ENCODE measurements around the gene SCUBE1. TPM values are rescaled to one million over a fixed set of nuclear protein-coding genes. Genes with fewer than 3 reads are reported as not detected.
A peak's percentile ranks its signal among the peaks of the same experiment; 100 is the strongest.

SCUBE1 gene
- total RNA-seq, 5 donors from 2014 or later (not counting 1 experiment from before 2014, with no cell fraction given), result 0.03 to 0.10 TPM; not detected in 3

GRCh38 chr22:43377896-43378704, 34.9 kb upstream of the SCUBE1 start:
- CTCF ChIA-PET, result interaction anchor here in 1 of 2 donors (1.0 kb wide), 1 partner anchor 105 kb away, joined by 4 read pairs; no protein-coding TSS in a partner anchor
- Histone ChIP-seq H3K9me3 (no peaks in the 10 kb centered on the region), H3K27ac (ENCODE audit: low read length) (no peak overlapping the region), H3K27me3 (replicated peaks in 1 of 2; ENCODE audit: control insufficient read depth in 2 of 2, extremely low read depth in 1 of 2, insufficient read depth in 2 of 2, low read length in 1 of 2) (peaks cover 0 to 30% of the 10 kb centered on the region in 2 experiments), H3K36me3 (ENCODE audit: control insufficient read depth in 2 of 2, extremely low read depth in 1 of 2, insufficient read depth in 1 of 2, low read length in 1 of 2) (no peaks in the 10 kb centered on the region), H3K4me3 (ENCODE audit: control insufficient read depth in 1 of 2, extremely low read depth in 1 of 2, low read length in 1 of 2) (no peak overlapping the region), H3K4me1 (ENCODE audit: control insufficient read depth in 1 of 2, extremely low read depth in 1 of 2, insufficient read depth in 2 of 2, low read length in 2 of 2) (peaks cover 0 to 28% of the 10 kb centered on the region in 2 experiments)
- DNase-seq (no peak), ATAC-seq (replicated peaks in 1 of 4) (no peak)
- peaks cover 22 to 34% (median 23%) of the 10 kb centered on the region in 3 donors for H3K4me1 Mint-ChIP-seq
- no peaks in the 10 kb centered on the region for H3K36me3 Mint-ChIP-seq
- 40% methylated on average over 2 of the region's 8 CpGs for WGBS (ENCODE audit: insufficient coverage)
- peaks cover 5 to 6% (median 6%) of the 10 kb centered on the region in 3 donors for H3K9me3 Mint-ChIP-seq
- peak overlapping the region in 1 of 3 donors; percentile 34 for H3K4me3 Mint-ChIP-seq
- no peak overlapping the region for H3K27ac Mint-ChIP-seq
- POLR2A ChIA-PET, result no interaction called here
- H3K27me3 Mint-ChIP-seq, result peaks cover 43 to 49% of the 10 kb centered on the region in 2 donors

- ATAC-seq (replicated peaks in 1 of 4), result no peak
- no peaks in the 10 kb centered on the region for H3K36me3 Mint-ChIP-seq
- H3K4me1 Mint-ChIP-seq, result peaks cover 22 to 34% (median 23%) of the 10 kb centered on the region in 3 donors
- ChIA-PET POLR2A (no interaction called here), CTCF (interaction anchor here in 1 of 2 donors (0.7 to 1.0 kb wide), 2 partner anchors 32 to 104 kb away, joined by 3 to 4 read pairs; no protein-coding TSS in a partner anchor)
- H3K4me3 Mint-ChIP-seq, result no peak overlapping the region
- Histone ChIP-seq H3K4me3 (ENCODE audit: control insufficient read depth in 1 of 2, extremely low read depth in 1 of 2, low read length in 1 of 2) (no peak overlapping the region), H3K27me3 (replicated peaks in 1 of 2; ENCODE audit: control insufficient read depth in 2 of 2, extremely low read depth in 1 of 2, insufficient read depth in 2 of 2, low read length in 1 of 2) (peaks cover 0 to 30% of the 10 kb centered on the region in 2 experiments), H3K27ac (ENCODE audit: low read length) (no peak overlapping the region), H3K36me3 (ENCODE audit: control insufficient read depth in 2 of 2, extremely low read depth in 1 of 2, insufficient read depth in 1 of 2, low read length in 1 of 2) (no peaks in the 10 kb centered on the region), H3K9me3 (no peaks in the 10 kb centered on the region), H3K4me1 (ENCODE audit: control insufficient read depth in 1 of 2, extremely low read depth in 1 of 2, insufficient read depth in 2 of 2, low read length in 2 of 2) (peaks cover 0 to 28% of the 10 kb centered on the region in 2 experiments)
- H3K9me3 Mint-ChIP-seq, result peaks cover 5 to 6% (median 6%) of the 10 kb centered on the region in 3 donors
- peak in 1 of 35 experiments; percentile 9 for DNase-seq
- WGBS (ENCODE audit: insufficient coverage), result 71% methylated on average over 7 of the region's 10 CpGs
- peaks cover 43 to 49% of the 10 kb centered on the region in 2 donors for H3K27me3 Mint-ChIP-seq
- no peak overlapping the region for H3K27ac Mint-ChIP-seq
Measured at GRCh38 chr22:43377548-43377895, 34.4 kb upstream of the SCUBE1 start.

- ATAC-seq (replicated peaks in 1 of 4) (peak; percentile 40 to 88 (median 72)), DNase-seq (peak in 28 of 35 experiments; percentile 7 to 77 (median 34))
- no peaks in the 10 kb centered on the region for H3K9me3 ChIP-seq
- peaks cover 0 to 28% of the 10 kb centered on the region in 2 experiments for H3K4me1 ChIP-seq (ENCODE audit: control insufficient read depth in 1 of 2, extremely low read depth in 1 of 2, insufficient read depth in 2 of 2, low read length in 2 of 2)
- no peak overlapping the region for H3K4me3 ChIP-seq (ENCODE audit: control insufficient read depth in 1 of 2, extremely low read depth in 1 of 2, low read length in 1 of 2)
- H3K27ac ChIP-seq (ENCODE audit: low read length), result no peak overlapping the region
- Mint-ChIP-seq H3K36me3 (no peaks in the 10 kb centered on the region), H3K27me3 (peaks cover 43 to 54% of the 10 kb centered on the region in 2 donors), H3K27ac (peak overlapping the region in 1 of 2 donors; percentile 57), H3K4me3 (no peak overlapping the region), H3K4me1 (peaks cover 22 to 34% (median 23%) of the 10 kb centered on the region in 3 donors), H3K9me3 (peaks cover 5 to 6% (median 6%) of the 10 kb centered on the region in 3 donors)
- no peaks in the 10 kb centered on the region for H3K36me3 ChIP-seq (ENCODE audit: control insufficient read depth in 2 of 2, extremely low read depth in 1 of 2, insufficient read depth in 1 of 2, low read length in 1 of 2)
- WGBS (ENCODE audit: insufficient coverage), result 16% methylated on average over 7 of the region's 15 CpGs
- POLR2A ChIA-PET, result no interaction called here
- H3K27me3 ChIP-seq (replicated peaks in 1 of 2; ENCODE audit: control insufficient read depth in 2 of 2, extremely low read depth in 1 of 2, insufficient read depth in 2 of 2, low read length in 1 of 2), result peaks cover 0 to 34% of the 10 kb centered on the region in 2 experiments
- CTCF ChIA-PET, result interaction anchor here in 1 of 2 donors (0.7 to 1.0 kb wide), 2 partner anchors 31 to 104 kb away, joined by 3 to 4 read pairs; no protein-coding TSS in a partner anchor
Measured at GRCh38 chr22:43376765-43377547, 33.8 kb upstream of the SCUBE1 start.

GRCh38 chr22:43375951-43376455, 32.8 kb upstream of the SCUBE1 start:
- Mint-ChIP-seq H3K27ac (no peak overlapping the region), H3K27me3 (peaks cover 53 to 62% of the 10 kb centered on the region in 2 donors), H3K4me1 (peaks cover 20 to 24% (median 23%) of the 10 kb centered on the region in 3 donors), H3K9me3 (peaks cover 5 to 6% (median 6%) of the 10 kb centered on the region in 3 donors), H3K36me3 (no peaks in the 10 kb centered on the region), H3K4me3 (no peak overlapping the region)
- Histone ChIP-seq H3K9me3 (no peaks in the 10 kb centered on the region), H3K27ac (ENCODE audit: low read length) (no peak overlapping the region), H3K27me3 (replicated peaks in 1 of 2; ENCODE audit: control insufficient read depth in 2 of 2, extremely low read depth in 1 of 2, insufficient read depth in 2 of 2, low read length in 1 of 2) (peaks cover 0 to 42% of the 10 kb centered on the region in 2 experiments), H3K36me3 (ENCODE audit: control insufficient read depth in 2 of 2, extremely low read depth in 1 of 2, insufficient read depth in 1 of 2, low read length in 1 of 2) (no peaks in the 10 kb centered on the region), H3K4me3 (ENCODE audit: control insufficient read depth in 1 of 2, extremely low read depth in 1 of 2, low read length in 1 of 2) (no peak overlapping the region), H3K4me1 (ENCODE audit: control insufficient read depth in 1 of 2, extremely low read depth in 1 of 2, insufficient read depth in 2 of 2, low read length in 2 of 2) (peaks cover 0 to 23% of the 10 kb centered on the region in 2 experiments)
- CTCF ChIA-PET, result interaction anchor here in 1 of 2 donors (1.1 kb wide), 1 partner anchor 12 kb away, joined by 4 read pairs; no protein-coding TSS in a partner anchor
- 57% methylated on average over 4 of the region's 4 CpGs for WGBS (ENCODE audit: insufficient coverage)
- DNase-seq (no peak), ATAC-seq (replicated peaks in 1 of 4) (no peak)
- POLR2A ChIA-PET, result no interaction called here

GRCh38 chr22:43370036-43370435, 26.9 kb upstream of the SCUBE1 start:
- H3K27me3 Mint-ChIP-seq, result peaks cover 31 to 51% of the 10 kb centered on the region in 2 donors
- CTCF ChIA-PET, result interaction anchor here in 1 of 2 donors (0.7 kb wide), 1 partner anchor 21 kb away, joined by 5 read pairs; no protein-coding TSS in a partner anchor
- no peaks in the 10 kb centered on the region for H3K4me1 ChIP-seq (ENCODE audit: control insufficient read depth in 1 of 2, extremely low read depth in 1 of 2, insufficient read depth in 2 of 2, low read length in 2 of 2)
- H3K9me3 ChIP-seq, result no peaks in the 10 kb centered on the region
- WGBS (ENCODE audit: insufficient coverage), result 40% methylated on average over 1 of the region's 9 CpGs
- no peak overlapping the region for H3K4me3 ChIP-seq (ENCODE audit: control insufficient read depth in 1 of 2, extremely low read depth in 1 of 2, low read length in 1 of 2)
- POLR2A ChIA-PET, result no interaction called here
- no peaks in the 10 kb centered on the region for H3K36me3 Mint-ChIP-seq
- no peaks in the 10 kb centered on the region for H3K4me1 Mint-ChIP-seq
- H3K4me3 Mint-ChIP-seq, result no peak overlapping the region
- peaks cover 0 to 37% of the 10 kb centered on the region in 2 experiments for H3K27me3 ChIP-seq (replicated peaks in 1 of 2; ENCODE audit: control insufficient read depth in 2 of 2, extremely low read depth in 1 of 2, insufficient read depth in 2 of 2, low read length in 1 of 2)
- no peak for DNase-seq
- H3K27ac Mint-ChIP-seq, result no peak overlapping the region
- no peak for ATAC-seq (replicated peaks in 1 of 4)
- H3K9me3 Mint-ChIP-seq, result peaks cover 5 to 6% (median 6%) of the 10 kb centered on the region in 3 donors
- no peaks in the 10 kb centered on the region for H3K36me3 ChIP-seq (ENCODE audit: control insufficient read depth in 2 of 2, extremely low read depth in 1 of 2, insufficient read depth in 1 of 2, low read length in 1 of 2)
- no peak overlapping the region for H3K27ac ChIP-seq (ENCODE audit: low read length)

Data from T-cell (primary cell).